CD4-positive, alpha-beta T cell (primary cell): ENCODE results near the gene RPRM. TPM values are rescaled to one million over a fixed set of nuclear protein-coding genes. Genes with fewer than 3 reads are reported as not detected.

ENCODE experiments used
- ATAC-seq: fragments of 200-7000 bp; cut with Tn5 transposase; one replicate; pipeline ENCODE4 v1.10.0; 2022; ENCODE audit warnings: mild to moderate bottlenecking; ENCODE audit not compliant: poor library complexity
- CTCF ChIA-PET: fragments of 350-600 bp; sonication (Branson Sonifier 250); formaldehyde crosslinking; loops from one replicate; lab custom pipeline; 2021; ENCODE audit warnings: antibody characterized with exemption, inconsistent platforms; lab: Charles Lee
- POLR2A ChIA-PET: fragments of 350-600 bp; sonication (Branson Sonifier 250); formaldehyde crosslinking; loops from one replicate; lab custom pipeline; 2021; ENCODE audit warnings: antibody characterized with exemption, inconsistent platforms; lab: Charles Lee
- DNase-seq, 14 experiments: peaks; one replicate each; pipeline ENCODE4 v3.0.0-alpha.2; 2013 to 2020; ENCODE audit warnings: mixed read lengths in 2 of 14
- H3K27ac ChIP-seq, 2 donors: one replicate each; pipeline versions ENCODE4 v1.5.1 to v1.7.0; 2013; ENCODE audit warnings: low read length in 2 of 2, low read depth in 1 of 2, mild to moderate bottlenecking in 1 of 2
- H3K27me3 ChIP-seq, 2 experiments: 1 replicate in 1 of 2; 2 replicates in 1 of 2; pipeline versions ENCODE4 v1.6.1 to v1.7.0; 2013; ENCODE audit warnings: low read length in 2 of 2, control low read depth in 1 of 2, mild to moderate bottlenecking in 1 of 2, moderate library complexity in 1 of 2; ENCODE audit not compliant: insufficient read depth in 2 of 2, control insufficient read depth in 1 of 2
- H3K36me3 ChIP-seq: one replicate; pipeline ENCODE4 v1.6.1; 2013; ENCODE audit warnings: low read length, control low read depth; ENCODE audit not compliant: insufficient read depth
- H3K4me1 ChIP-seq: one replicate; pipeline ENCODE4 v1.6.1; 2013; ENCODE audit warnings: low read length, control low read depth; ENCODE audit not compliant: insufficient read depth
- H3K4me3 ChIP-seq: one replicate; pipeline ENCODE4 v1.5.1; 2013; ENCODE audit warnings: mild to moderate bottlenecking, low read length, moderate library complexity
- H3K9me3 ChIP-seq, 2 experiments: 1 replicate in 1 of 2; 2 replicates in 1 of 2; pipeline versions ENCODE4 v1.6.1 to v1.7.0; 2013; ENCODE audit warnings: low read length in 2 of 2, mild to moderate bottlenecking in 2 of 2, control low read depth in 1 of 2, moderate library complexity in 1 of 2; ENCODE audit not compliant: control insufficient read depth in 1 of 2, insufficient read depth in 1 of 2
- H3K27ac Mint-ChIP-seq: one replicate; pipeline ENCODE4 v1.8.0; 2020; ENCODE audit warnings: mixed read lengths
- H3K27me3 Mint-ChIP-seq: one replicate; pipeline ENCODE4 v1.8.0; 2021; ENCODE audit warnings: mixed read lengths
- H3K36me3 Mint-ChIP-seq: one replicate; pipeline ENCODE4 v1.8.0; 2021; ENCODE audit warnings: low read depth, mixed read lengths
- H3K4me1 Mint-ChIP-seq: one replicate; pipeline ENCODE4 v1.8.0; 2021; ENCODE audit warnings: low read depth, mixed read lengths
- H3K4me3 Mint-ChIP-seq: one replicate; pipeline ENCODE4 v1.8.0; 2020; ENCODE audit warnings: mild to moderate bottlenecking, mixed read lengths
- H3K9me3 Mint-ChIP-seq: one replicate; pipeline ENCODE4 v1.8.0; 2020; ENCODE audit warnings: mixed read lengths
- intact Hi-C, 2 experiments: fragments of 100-400 bp; cut with DNase I in 1 of 2; cut with micrococcal nuclease in 1 of 2; formaldehyde crosslinking; loops; one replicate each; pipeline versions ENCODE4 v1.15.1 to v1.9.0; 2023 to 2025; cut with DNase I, micrococcal nuclease
- total RNA-seq, 174 experiments: library from RNA in 2 of 174; stranded (reverse) in 2 of 174; gene quantifications; one replicate each; pipeline ENCODE4 v1.2.3 and lab custom pipeline; 2021 to 2026
- TF ChIP-seq, protein P1 (sequence below): fragments of 200-600 bp; IDR thresholded peaks from one replicate; pipeline ENCODE4 v1.8.0; 2022; ENCODE audit warnings: antibody characterized with exemption, mild to moderate bottlenecking

Gene RPRM
- total RNA-seq, 2 experiments from 2014 or later = not detected

DNA sequence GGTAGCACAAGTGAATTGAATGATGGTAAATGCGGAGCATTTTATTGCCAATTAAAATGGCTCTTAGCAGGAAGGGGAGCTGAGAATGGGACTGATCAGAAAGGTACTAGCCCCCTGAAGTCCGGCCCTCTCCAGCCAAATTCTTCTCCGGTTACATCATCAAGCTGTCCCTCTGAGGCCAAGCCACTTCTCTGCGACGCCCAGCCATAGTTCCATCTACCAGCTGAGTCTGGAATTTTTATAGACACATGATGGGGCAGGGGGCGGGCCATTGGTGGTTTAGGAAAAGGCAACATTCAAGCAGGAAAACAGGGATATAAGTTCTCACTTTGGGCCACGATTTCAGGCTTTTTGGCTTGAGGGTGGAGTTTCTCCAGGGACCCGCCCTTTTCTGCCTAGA, 22.7 kb downstream of the RPRM start:
- Mint-ChIP-seq H3K27me3 (peaks cover 9% of the 10 kb centered on the region), H3K27ac (no peak overlapping the region), H3K9me3 (no peaks in the 10 kb centered on the region), H3K4me3 (no peak overlapping the region), H3K36me3 (no peaks in the 10 kb centered on the region), H3K4me1 (no peaks in the 10 kb centered on the region)
- ChIA-PET POLR2A (no interaction called here), CTCF (no interaction called here)
- H3K27me3 ChIP-seq = no peaks in the 10 kb centered on the region
- DNase-seq (no peak), ATAC-seq (no peak)
- TF ChIP-seq, protein P1, sequence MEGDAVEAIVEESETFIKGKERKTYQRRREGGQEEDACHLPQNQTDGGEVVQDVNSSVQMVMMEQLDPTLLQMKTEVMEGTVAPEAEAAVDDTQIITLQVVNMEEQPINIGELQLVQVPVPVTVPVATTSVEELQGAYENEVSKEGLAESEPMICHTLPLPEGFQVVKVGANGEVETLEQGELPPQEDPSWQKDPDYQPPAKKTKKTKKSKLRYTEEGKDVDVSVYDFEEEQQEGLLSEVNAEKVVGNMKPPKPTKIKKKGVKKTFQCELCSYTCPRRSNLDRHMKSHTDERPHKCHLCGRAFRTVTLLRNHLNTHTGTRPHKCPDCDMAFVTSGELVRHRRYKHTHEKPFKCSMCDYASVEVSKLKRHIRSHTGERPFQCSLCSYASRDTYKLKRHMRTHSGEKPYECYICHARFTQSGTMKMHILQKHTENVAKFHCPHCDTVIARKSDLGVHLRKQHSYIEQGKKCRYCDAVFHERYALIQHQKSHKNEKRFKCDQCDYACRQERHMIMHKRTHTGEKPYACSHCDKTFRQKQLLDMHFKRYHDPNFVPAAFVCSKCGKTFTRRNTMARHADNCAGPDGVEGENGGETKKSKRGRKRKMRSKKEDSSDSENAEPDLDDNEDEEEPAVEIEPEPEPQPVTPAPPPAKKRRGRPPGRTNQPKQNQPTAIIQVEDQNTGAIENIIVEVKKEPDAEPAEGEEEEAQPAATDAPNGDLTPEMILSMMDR = no peak
- H3K27ac ChIP-seq = no peak overlapping the region
- H3K9me3 ChIP-seq = peaks cover 0 to 6% of the 10 kb centered on the region in 2 experiments
- H3K4me3 ChIP-seq = no peak overlapping the region
- H3K4me1 ChIP-seq = no peaks in the 10 kb centered on the region
- intact Hi-C loops = no loop called here
- H3K36me3 ChIP-seq = no peaks in the 10 kb centered on the region

GRCh38 chr2:153455403-153455802, 23.2 kb downstream of the RPRM start:
- Histone ChIP-seq H3K27ac (no peak overlapping the region), H3K27me3 (no peaks in the 10 kb centered on the region), H3K4me1 (no peaks in the 10 kb centered on the region), H3K36me3 (no peaks in the 10 kb centered on the region), H3K4me3 (no peak overlapping the region), H3K9me3 (peaks cover 0 to 6% of the 10 kb centered on the region in 2 experiments)
- H3K27me3 Mint-ChIP-seq = peaks cover 5% of the 10 kb centered on the region
- TF ChIP-seq, protein P1 = no peak
- DNase-seq (no peak), ATAC-seq (no peak)
- H3K27ac Mint-ChIP-seq = no peak overlapping the region
- POLR2A ChIA-PET = no interaction called here
- CTCF ChIA-PET = no interaction called here
- H3K4me3 Mint-ChIP-seq = no peak overlapping the region
- H3K4me1 Mint-ChIP-seq = no peaks in the 10 kb centered on the region
- no peaks in the 10 kb centered on the region for H3K9me3 Mint-ChIP-seq
- H3K36me3 Mint-ChIP-seq = no peaks in the 10 kb centered on the region
- intact Hi-C loops = no loop called here

DNA sequence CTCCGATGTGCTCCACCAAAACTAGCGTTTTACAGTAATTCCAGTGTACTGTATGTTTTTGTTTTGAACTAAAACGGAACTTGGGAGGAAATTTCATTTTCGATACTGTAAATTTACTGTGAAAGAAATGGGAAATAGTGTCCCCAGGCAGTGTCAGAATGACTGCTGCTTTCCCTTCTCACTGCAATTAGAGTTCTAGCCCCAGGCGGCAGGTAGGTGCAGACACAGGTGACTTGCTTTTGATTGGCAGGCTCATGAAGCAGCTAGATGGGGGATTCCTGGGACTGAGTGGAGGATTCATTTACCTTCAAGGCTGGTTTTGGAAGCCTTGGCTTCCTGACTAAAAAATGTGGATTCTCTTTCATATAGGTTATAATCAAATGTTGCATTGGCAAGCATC, 27.0 kb downstream of the RPRM start:
- H3K9me3 Mint-ChIP-seq = no peaks in the 10 kb centered on the region
- Histone ChIP-seq H3K4me3 (no peak overlapping the region), H3K4me1 (no peaks in the 10 kb centered on the region), H3K9me3 (peaks cover 0 to 6% of the 10 kb centered on the region in 2 experiments), H3K27ac (no peak overlapping the region), H3K36me3 (no peaks in the 10 kb centered on the region), H3K27me3 (no peaks in the 10 kb centered on the region)
- intact Hi-C loops = no loop called here
- H3K27me3 Mint-ChIP-seq = no peaks in the 10 kb centered on the region
- DNase-seq (no peak), ATAC-seq (no peak)
- no peaks in the 10 kb centered on the region for H3K36me3 Mint-ChIP-seq
- no peak overlapping the region for H3K27ac Mint-ChIP-seq
- TF ChIP-seq, protein P1 = no peak
- ChIA-PET CTCF (interaction anchor here (1.2 kb wide), 1 partner anchor 10 kb away, joined by 3 read pairs; no protein-coding TSS in a partner anchor), POLR2A (no interaction called here)
- H3K4me3 Mint-ChIP-seq = no peak overlapping the region
- no peaks in the 10 kb centered on the region for H3K4me1 Mint-ChIP-seq
